HG02759 (cell line): ENCODE results near the gene ASB17.
"Not testable (repeated sequence)": the region's sequence is repeated elsewhere in the genome, so short reads cannot be mapped to it uniquely, and the experiment has no call there.

Experiments used
- ATAC-seq: cut with Tn5 transposase; IDR thresholded peaks from one replicate; pipeline ENCODE4 v1.9.1; 2021; ENCODE audit warnings: mild to moderate bottlenecking, moderate library complexity; ENCODE audit not compliant: unreplicated experiment

The ASB17 gene

GRCh38 chr1:75932304-75932703, at the start of gene ASB17:
Gene ASB17 (minus strand): TSS chr1:75932404. CDS start chr1:75932291, 113 bp downstream.
- ATAC-seq = no peak

- ATAC-seq = peak; percentile 44
These were observed 49.0 kb upstream of the ASB17 start for GRCh38 chr1:75980972-75981897.

DNA sequence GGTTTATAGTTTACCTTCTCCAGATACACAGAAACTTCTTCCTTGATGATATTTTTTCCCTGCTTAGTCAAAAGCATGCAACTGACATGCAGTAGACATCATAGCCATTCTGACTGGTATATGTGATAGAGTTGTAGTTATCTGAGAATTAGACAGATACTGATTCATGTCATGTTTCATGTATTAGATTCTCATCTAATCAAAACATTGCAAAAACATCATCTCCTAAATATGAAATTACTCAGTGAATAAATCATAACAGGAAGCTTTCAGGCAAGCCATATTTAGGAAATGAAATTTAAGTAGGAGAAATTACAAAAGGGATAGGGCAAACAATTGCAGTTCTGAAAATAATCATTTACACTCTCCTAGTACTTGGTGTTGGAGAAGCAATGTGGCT, 38.4 kb upstream of the ASB17 start:
- no peak for ATAC-seq

DNA sequence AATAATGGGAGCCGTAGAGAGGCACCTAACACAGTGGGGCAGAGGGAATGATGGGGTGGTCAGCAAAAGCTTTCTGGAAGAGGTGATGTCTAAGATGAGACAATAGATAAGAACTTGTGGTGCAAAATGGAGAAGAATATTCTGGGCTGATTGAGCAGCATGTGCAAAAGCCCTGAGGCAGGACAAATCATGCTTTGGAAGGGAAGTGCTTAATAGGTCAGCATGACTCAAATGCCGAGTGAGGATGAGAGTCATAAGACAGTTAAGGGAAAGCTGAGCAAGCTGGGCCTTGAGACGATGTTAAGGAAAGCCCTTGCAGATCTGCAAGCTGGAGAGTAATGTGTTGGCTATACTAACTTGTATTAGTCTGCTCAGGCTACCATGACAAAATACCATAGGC, 37.3 kb upstream of the ASB17 start:
- no peak for ATAC-seq

DNA sequence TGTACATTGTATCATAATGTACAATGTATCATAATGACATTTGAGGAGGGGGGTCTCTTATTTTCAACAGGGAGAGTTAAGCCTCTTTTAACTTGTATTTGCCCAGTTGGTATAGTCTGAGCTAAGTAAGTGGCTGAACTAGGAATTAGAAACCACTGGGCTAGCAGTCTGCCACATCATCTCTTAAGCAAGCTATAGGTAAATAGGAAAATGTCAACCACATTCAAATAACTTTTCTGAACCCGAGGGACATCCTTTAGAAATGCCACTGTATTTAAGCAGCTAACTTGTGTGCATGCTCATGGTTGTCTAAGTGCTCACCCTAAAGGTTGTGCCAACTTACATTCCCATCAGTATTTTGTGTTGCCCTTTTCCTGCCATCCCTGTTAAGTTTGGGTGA, 35.5 kb upstream of the ASB17 start:
- no peak for ATAC-seq

- no peak for ATAC-seq
These were observed 32.7 kb upstream of the ASB17 start for GRCh38 chr1:75964760-75965408.

GRCh38 chr1:75964110-75964759, 32.0 kb upstream of the ASB17 start:
- ATAC-seq = not testable (repeated sequence)

GRCh38 chr1:75954586-75954985, 22.4 kb upstream of the ASB17 start:
- ATAC-seq = no peak

DNA sequence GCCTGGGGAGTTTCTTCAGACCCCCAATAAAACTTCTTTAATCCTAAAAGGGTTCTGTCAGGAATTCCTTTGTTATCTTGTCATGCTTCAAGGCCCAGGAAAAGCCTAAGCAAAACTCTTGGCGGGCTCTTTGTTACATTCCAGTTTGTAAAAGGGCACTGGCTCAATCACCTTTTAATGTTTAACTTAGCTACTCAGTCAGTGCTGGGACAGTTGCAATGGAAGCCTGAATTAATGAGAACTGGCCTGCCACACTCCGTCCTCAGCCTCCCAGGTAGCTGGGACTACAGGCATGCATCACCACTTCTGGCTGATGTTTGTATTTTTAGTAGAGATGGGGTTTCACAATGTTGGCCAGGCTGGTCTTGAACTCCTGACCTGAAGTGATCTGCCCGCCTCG, 21.3 kb upstream of the ASB17 start:
- no peak for ATAC-seq

DNA sequence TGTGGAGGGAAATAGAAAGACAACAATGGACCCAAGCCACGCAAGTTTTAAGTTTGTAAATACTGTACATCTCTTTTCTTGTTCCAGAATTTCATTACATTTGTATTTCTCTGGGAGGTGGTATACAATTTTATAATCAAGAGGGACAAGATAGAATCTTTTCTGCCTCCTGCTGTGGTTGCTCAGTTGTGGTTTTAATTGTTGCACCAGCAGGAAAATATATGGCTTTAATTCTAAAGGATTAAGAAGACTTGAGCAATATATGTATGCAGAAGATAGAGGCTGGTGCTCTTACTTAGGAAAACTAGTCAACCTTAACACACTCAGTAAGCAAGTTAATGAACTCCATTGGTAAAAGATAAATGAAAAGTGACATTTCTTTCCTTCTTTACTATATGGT, 19.8 kb upstream of the ASB17 start:
- no peak for ATAC-seq

GRCh38 chr1:75950176-75950575, 18.0 kb upstream of the ASB17 start:
- no peak for ATAC-seq

DNA sequence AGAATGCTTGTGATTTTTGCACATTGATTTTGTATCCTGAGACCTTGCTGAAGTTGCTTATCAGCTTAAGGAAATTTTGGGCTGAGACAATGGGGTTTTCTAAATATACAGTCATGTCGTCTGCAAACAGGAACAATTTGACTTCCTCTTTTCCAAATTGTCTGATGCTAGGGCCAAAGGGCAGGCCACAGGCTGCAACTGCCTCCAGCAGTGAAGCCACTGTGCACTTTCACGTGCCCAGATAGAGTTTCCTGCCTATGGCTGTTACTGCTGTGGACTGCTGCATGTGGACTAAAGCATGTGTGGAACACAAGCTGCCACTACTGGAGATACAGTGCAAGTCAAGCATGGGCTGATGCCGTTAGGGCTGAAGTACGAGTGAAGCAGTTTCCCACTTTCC, 10.8 kb upstream of the ASB17 start:
- ATAC-seq = peak; percentile 65

- ATAC-seq = no peak
These were observed 4.8 kb upstream of the ASB17 start for GRCh38 chr1:75937034-75937433.

DNA sequence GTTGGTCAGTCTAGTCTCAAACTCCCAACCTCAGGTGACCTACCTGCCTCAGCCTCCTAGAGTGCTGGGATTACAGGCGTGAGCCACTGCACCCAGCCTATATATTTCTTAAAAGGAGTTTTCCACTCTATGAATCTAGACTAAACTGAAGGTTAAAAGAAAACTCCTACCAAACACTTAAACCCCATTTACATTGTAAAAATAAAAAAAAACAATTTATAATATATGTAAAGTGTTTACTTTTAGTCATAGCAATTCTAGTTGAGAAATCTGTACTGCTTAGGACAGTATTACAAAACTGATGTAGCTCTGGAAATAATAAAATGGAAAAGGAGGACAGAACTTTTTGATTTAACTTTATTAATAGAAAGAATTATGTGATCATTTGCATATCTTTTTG, 9.5 kb downstream of the ASB17 start:
- ATAC-seq = no peak

DNA sequence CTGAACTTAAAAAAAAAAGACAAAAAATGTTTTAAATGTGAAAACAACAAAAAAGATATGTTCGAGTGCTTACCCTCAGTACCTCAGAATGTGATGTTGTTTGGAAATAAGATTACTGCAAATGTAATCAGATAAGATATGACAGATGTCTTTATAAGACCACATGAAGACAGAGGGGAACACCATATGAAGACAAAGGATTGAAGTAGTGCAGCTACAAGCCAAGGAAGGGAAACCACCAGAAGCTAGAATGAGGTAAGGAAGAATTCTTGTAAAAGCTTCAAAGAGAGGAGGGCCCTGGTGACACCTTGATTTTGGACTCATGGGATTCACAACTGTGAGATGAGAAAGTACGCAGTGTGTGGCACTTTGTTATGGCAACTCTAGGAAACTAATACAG, 15.4 kb downstream of the ASB17 start:
- ATAC-seq = no peak

- peak; percentile 88 for ATAC-seq
These were observed 23.5 kb downstream of the ASB17 start for GRCh38 chr1:75908717-75909152.

GRCh38 chr1:75901371-75901770, 30.8 kb downstream of the ASB17 start:
- ATAC-seq = no peak

DNA sequence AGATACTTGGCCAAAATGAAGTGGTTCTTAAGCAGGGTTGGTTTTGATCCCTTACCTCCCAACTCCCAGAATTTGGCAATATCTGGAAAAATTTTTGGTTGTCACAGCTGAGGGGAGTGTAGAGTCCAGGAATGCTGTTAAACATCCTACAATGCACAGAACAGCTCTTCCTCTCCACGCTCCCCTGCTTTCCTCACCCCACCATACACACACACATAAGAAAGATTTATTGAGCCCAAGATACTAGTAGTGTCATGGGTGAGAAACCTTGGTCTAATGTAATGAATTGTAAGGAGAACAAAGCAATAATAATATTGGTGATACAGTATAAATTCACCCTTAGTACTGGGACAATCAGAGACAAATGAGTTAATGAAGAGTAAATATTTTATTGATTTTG, 47.8 kb downstream of the ASB17 start:
- ATAC-seq = no peak

- ATAC-seq = no peak
These were observed 52.2 kb downstream of the ASB17 start for GRCh38 chr1:75879985-75880384.

- no peak for ATAC-seq
These were observed 61.3 kb downstream of the ASB17 start for GRCh38 chr1:75870951-75871350.
